ENCODE measurements around the gene ARMC5.
"Not testable (repeated sequence)": the region's sequence is repeated elsewhere in the genome, so short reads cannot be mapped to it uniquely, and the experiment has no call there.

Gene ARMC5

DNA sequence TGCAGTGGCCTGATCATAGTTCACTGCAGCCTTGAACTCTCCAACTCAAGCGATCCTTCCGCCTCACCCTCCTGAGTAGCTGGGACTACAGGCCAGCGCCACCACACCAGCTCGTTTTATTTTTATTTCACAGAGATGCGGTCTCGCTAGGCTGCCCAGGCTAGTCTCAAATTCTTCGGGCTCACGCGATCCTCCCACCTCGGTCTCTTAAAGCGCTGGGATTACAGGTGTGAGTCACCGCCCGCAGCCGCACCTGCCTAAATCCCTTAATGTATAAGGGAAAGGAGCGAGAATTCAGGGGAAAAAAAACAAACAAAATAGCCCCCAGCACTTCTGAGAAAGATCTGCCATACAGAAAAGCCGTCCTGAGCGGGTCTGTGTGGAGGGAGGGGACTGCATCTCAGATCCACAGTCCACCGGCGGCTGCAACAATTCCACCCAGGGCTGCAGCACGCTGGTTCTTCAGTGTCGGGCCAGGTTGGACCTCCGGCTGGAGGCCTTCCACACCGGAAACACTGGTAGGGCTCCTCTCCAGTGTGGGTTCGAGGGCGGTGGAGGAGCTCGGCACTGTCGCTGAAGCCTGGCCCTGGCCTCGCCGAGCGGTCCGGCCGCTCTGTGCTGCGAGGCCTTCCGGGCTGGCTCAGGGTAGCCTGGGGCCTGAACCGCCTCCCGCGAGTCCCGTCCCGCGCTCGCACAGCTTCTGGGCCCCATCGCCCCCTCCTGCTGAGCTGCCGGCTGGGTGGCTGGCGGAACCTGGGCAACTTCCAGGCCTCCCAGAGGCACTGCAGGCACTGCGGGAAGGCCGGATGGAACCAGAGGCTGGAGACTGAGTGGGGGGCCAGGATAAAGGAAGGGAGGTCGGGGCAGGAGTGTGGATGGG, 23.7 kb upstream of the ARMC5 start:
- DNase-seq (ENCODE audit: low spot score), result no peak

DNA sequence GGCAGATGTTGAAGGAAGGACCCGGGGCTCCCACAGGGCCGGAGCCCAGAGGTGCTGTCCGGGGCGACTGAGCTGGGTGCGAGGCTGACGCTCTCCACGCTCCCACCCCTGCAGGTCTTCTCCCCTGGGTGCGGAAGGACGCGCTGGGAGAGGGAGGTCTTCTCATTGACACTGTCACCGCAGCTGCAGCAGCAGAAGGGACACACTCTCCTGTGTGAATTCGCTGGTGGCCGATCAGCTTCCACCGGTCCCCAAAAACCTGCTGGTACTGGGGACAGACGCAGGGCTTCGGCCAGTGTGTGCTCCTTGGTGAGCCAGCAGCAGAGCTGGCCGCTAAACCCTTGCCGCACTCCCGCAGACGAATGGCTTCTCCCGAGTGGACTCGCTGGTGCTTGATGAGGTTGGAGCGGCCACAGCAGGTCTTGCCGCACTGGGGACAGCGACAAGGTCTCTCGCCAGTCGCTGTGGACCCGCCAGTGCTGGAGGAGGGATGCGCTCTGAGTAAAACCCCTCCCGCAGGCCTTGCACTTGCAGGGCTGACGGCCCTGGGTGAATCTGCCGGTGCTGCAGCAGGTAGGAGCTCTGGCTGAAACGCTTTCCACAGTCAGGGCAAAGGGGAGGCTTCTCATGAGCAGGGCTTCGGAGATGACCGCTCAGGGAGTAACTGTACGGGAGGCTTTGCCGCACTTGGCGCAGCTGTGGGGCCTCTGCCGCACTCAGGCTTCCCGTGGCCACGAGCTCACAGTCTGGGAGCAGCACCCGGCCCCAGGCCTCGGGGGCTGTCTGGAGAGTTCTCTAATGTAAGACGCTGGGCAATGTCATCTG, 22.9 kb upstream of the ARMC5 start:
- no peak for DNase-seq (ENCODE audit: low spot score)

GRCh38 chr16:31438414-31438813, 20.9 kb upstream of the ARMC5 start:
- DNase-seq (ENCODE audit: low spot score), result no peak

GRCh38 chr16:31439023-31439422, 20.3 kb upstream of the ARMC5 start:
- DNase-seq (ENCODE audit: low spot score), result peak; percentile 43

DNA sequence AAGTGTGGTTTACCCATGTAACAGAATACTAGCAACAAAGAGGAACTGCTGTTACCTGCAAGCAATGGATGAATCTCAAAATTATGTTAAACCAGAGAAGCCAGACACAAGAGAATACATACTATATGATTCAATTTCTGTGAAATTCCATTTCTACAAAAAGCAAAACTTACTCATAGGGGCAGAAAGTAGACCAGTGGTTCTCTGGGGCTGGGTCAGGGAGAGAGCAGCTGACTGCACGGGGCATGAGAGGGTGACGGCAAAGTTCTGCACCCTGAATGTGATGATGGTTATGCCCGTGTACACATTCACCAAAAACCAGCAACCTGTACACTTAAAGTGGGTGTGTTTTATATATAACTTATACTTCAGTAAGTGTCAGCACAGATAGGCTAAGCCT, 19.8 kb upstream of the ARMC5 start:
- no peak for DNase-seq (ENCODE audit: low spot score)

- DNase-seq (ENCODE audit: low spot score), result no peak
Measured at GRCh38 chr16:31440516-31441184, 18.7 kb upstream of the ARMC5 start.

DNA sequence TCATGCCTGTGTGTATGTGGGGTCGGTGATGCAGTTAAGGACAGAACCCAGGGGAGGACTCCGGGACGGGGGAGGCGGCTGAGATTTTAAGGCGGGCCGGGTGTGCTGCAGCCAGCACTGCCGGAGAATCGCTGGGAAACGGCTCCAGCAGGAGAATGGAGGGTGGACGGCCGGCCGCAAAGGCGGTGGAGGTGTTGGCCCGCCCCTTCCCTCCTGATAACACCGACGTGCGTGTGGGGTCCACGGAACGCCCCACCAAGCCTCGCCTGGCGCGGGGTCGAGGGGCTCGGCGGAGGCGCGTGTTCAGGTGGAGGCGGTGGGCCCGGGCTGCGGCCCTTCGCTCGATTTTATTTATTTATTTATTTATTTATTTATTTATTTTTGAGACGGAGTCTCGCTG, 17.3 kb upstream of the ARMC5 start:
- DNase-seq (ENCODE audit: low spot score), result no peak

GRCh38 chr16:31445931-31446330, 13.4 kb upstream of the ARMC5 start:
- not testable (repeated sequence) for DNase-seq (ENCODE audit: low spot score)

- no peak for DNase-seq (ENCODE audit: low spot score)
Measured at GRCh38 chr16:31451201-31451600, 8.1 kb upstream of the ARMC5 start.

GRCh38 chr16:31451681-31452351, 7.5 kb upstream of the ARMC5 start:
- DNase-seq (ENCODE audit: low spot score), result peak; percentile 47

DNA sequence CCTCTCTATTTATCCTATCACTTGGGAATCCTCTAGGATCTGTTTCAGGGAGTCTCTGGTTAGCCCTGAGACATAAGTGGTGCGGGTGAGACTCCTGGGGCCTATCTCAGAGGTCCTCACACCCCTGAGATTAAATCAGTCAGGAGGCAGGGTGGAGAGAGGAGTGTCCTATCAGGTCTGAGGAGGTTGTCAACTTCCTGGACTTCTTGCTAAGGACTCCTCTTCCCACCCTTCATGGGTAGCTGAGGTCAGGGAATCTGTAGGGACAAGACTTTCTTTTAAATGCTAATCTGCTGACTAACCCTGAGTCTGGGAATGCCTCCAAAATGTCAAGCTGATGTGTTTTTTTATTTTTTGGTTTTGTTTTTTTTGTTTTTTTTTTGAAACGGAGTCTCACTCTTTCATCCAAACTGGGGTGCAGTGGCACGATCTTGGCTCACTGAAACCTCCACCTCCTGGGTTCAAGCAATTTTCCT, 6.6 kb upstream of the ARMC5 start:
- no peak for DNase-seq (ENCODE audit: low spot score)

GRCh38 chr16:31453255-31454204, 5.8 kb upstream of the ARMC5 start:
- no peak for DNase-seq (ENCODE audit: low spot score)

- DNase-seq (ENCODE audit: low spot score), result peak; percentile 58
Measured at GRCh38 chr16:31455601-31456314, 3.5 kb upstream of the ARMC5 start.

DNA sequence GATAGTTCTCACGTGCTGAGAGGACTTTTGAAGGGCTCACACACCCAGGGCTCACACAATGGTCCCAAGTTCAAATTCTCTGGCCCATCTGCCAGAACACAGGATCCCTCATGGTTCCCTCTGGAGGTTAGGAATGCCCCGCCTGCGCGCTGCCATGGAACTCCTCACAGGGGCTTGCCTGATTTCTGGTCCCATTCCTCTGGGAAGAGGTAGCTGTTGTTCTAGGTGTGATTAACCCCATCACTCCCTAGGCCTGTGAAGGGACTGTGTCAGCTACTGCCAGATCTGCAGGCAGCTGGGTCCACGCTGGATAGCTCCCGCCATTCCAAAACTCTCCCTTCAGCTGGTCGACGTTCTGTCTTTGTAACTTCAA, 2.3 kb upstream of the ARMC5 start:
- DNase-seq (ENCODE audit: low spot score), result no peak

DNA sequence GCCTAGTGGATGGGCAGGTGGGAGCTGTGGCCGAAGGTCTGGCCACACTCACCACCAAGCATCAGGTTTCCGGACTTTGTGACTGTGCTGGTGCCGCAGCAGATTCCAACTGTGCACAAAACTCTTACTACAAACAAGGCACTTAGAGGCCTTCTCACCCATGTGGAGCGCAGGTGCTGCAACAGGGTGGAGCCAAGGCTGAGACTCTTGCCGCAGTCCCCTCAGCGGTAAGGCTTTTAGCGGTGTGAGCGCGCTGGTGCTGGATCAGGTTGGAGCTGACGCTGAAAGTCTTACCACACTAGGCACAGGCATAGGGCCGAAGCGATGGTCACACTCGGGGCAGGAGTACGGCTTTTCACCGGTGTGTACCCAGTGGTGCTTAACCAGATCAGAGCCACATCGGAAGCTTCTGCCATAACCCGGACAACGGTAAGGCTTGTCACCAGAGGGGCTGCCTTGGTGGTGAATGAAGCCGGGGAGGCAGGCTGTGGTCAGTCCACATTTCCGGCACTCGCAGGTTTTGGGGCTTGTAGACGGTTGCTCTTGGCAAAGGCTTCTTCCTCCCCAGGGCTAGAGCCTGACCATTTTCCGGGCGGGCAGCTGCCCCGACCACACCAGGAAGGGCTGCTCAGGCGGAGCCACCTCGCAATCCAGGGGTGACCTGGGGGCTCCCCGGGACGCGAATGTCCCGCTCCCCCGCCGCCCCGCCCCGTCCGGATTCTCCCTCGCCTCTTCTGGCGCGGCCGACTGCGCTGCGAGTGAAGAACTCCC, 1.0 kb upstream of the ARMC5 start:
- peak; percentile 78 for DNase-seq (ENCODE audit: low spot score)

- peak; percentile 99 for DNase-seq (ENCODE audit: low spot score)
Measured at GRCh38 chr16:31459687-31460581, 633 bp downstream of the ARMC5 start.

DNA sequence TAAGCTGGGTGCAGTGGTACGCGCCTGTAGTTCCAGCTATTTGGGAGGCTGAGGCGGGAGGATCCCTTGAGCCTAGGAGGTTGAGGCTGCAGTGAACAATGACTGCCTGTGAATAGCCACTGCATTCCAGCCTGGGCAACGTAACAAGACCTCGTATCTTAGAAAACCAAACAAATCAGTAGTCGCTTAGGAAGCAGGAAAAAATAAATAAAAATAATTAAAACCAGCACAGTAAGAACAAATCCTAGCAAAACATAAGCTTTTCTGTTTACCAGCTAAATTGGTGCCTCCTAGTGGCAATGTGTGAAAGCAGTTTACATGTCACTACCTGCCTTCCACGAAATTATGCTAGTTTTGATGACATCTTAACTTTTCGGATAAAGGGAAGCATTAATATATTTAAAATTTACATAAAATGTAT, 1.3 kb downstream of the ARMC5 start:
- peak; percentile 72 for DNase-seq (ENCODE audit: low spot score)

- DNase-seq (ENCODE audit: low spot score), result no peak
Measured at GRCh38 chr16:31461201-31461920, 2.1 kb downstream of the ARMC5 start.
